IMR-90 (cell line): ENCODE data around the gene ACYP2. TPM values are rescaled to one million over a fixed set of nuclear protein-coding genes. Genes with fewer than 3 reads are reported as not detected.

Source experiments
- ATAC-seq: fragments of 200-7000 bp; cut with Tn5 transposase; 2 replicates; pipeline ENCODE4 v1.9.1; 2020; ENCODE audit warnings: low read depth, mild to moderate bottlenecking, moderate library complexity
- BruUV-seq: library from RNA; stranded (reverse); fragments of 400-500 nt; replicated peaks from 2 replicates; lab custom pipeline; 2021; lab: Mats Ljungman, UMichigan
- CTCF ChIA-PET: fragments of 300-600 bp; formaldehyde crosslinking; extraction: SDS; loops from one replicate; lab custom pipeline; 2021; ENCODE audit warnings: antibody characterized with exemption; lab: Yijun Ruan, JAX
- POLR2A ChIA-PET: fragments of 300-600 bp; sonication (Branson Sonifier 250); formaldehyde crosslinking; loops from one replicate; lab custom pipeline; 2022; ENCODE audit warnings: antibody characterized with exemption; ENCODE audit not compliant: unreplicated experiment; lab: Charles Lee
- DNase-seq: peaks from one replicate; pipeline ENCODE4 v3.0.0; 2013
- H2AFZ ChIP-seq: replicated peaks from 2 replicates; pipeline ENCODE3; 2013; ENCODE audit warnings: low read length, mild to moderate bottlenecking; ENCODE audit not compliant: poor library complexity
- H2AK5ac ChIP-seq: 2 replicates; pipeline ENCODE4 v1.6.1; 2013; ENCODE audit warnings: low read depth, low read length, inconsistent platforms
- H2AK9ac ChIP-seq: replicated peaks from 2 replicates; pipeline ENCODE3; 2013; ENCODE audit warnings: mild to moderate bottlenecking, low read depth, low read length, moderate library complexity; ENCODE audit not compliant: poor library complexity
- H2BK120ac ChIP-seq: 2 replicates; pipeline ENCODE4 v1.6.1; 2013; ENCODE audit warnings: low read depth, low read length, inconsistent platforms
- H2BK15ac ChIP-seq: 3 replicates; pipeline ENCODE4 v1.6.1; 2013; ENCODE audit warnings: low read depth, low read length, inconsistent platforms
- H2BK20ac ChIP-seq: 2 replicates; pipeline ENCODE4 v1.6.1; 2013; ENCODE audit warnings: low read depth, mild to moderate bottlenecking, inconsistent platforms, low read length, moderate library complexity
- H2BK5ac ChIP-seq: 2 replicates; pipeline ENCODE4 v1.6.1; 2013; ENCODE audit warnings: mild to moderate bottlenecking, low read depth, low read length, inconsistent platforms; ENCODE audit not compliant: poor library complexity, severe bottlenecking
- H3K14ac ChIP-seq: replicated peaks from 2 replicates; pipeline ENCODE4 v1.6.1; 2013; ENCODE audit warnings: low read depth, low read length, inconsistent platforms
- H3K18ac ChIP-seq: 2 replicates; pipeline ENCODE4 v1.6.1; 2013; ENCODE audit warnings: low read depth, low read length, control low read depth
- H3K23ac ChIP-seq: 2 replicates; pipeline ENCODE4 v1.6.1; 2013; ENCODE audit warnings: low read depth, low read length, inconsistent platforms
- H3K27ac ChIP-seq: 2 replicates; pipeline ENCODE4 v1.5.1; 2013; ENCODE audit warnings: mild to moderate bottlenecking, control low read depth, low read length; ENCODE audit not compliant: insufficient read depth
- H3K27me3 ChIP-seq: 2 replicates; pipeline ENCODE4 v1.6.1; 2013; ENCODE audit warnings: low read length; ENCODE audit not compliant: control insufficient read depth, insufficient read depth
- H3K36me3 ChIP-seq: 2 replicates; pipeline ENCODE4 v1.6.1; 2013; ENCODE audit warnings: low read length, mixed read lengths; ENCODE audit not compliant: control insufficient read depth, insufficient read depth
- H3K4ac ChIP-seq: 2 replicates; pipeline ENCODE4 v1.6.1; 2013; ENCODE audit warnings: low read depth, low read length, inconsistent platforms
- H3K4me1 ChIP-seq: 2 replicates; pipeline ENCODE4 v1.6.1; 2013; ENCODE audit warnings: low read length, mixed read lengths; ENCODE audit not compliant: control insufficient read depth, insufficient read depth
- H3K4me2 ChIP-seq: 2 replicates; pipeline ENCODE4 v1.6.1; 2013; ENCODE audit warnings: low read depth, mild to moderate bottlenecking, control low read depth, low read length, moderate library complexity
- H3K4me3 ChIP-seq: 2 replicates; pipeline ENCODE4 v1.5.1; 2013; ENCODE audit warnings: low read depth, mild to moderate bottlenecking, control low read depth, low read length, moderate library complexity; ENCODE audit not compliant: insufficient read depth
- H3K56ac ChIP-seq: 2 replicates; pipeline ENCODE4 v1.6.1; 2013; ENCODE audit warnings: low read length, inconsistent platforms; ENCODE audit not compliant: insufficient read depth; ENCODE audit errors: extremely low read depth
- H3K79me1 ChIP-seq, 2 experiments: 2 replicates each; pipeline ENCODE4 v1.6.1; 2013; ENCODE audit warnings: low read length in 2 of 2, inconsistent platforms in 1 of 2, low read depth in 1 of 2
- H3K9ac ChIP-seq: 2 replicates; pipeline ENCODE4 v1.6.1; 2013; ENCODE audit warnings: low read depth, low read length, control low read depth
- H3K9me1 ChIP-seq: 2 replicates; pipeline ENCODE4 v1.6.1; 2013; ENCODE audit warnings: low read length, inconsistent platforms; ENCODE audit not compliant: insufficient read depth
- H3K9me3 ChIP-seq: 2 replicates; pipeline ENCODE4 v1.6.1; 2013; ENCODE audit warnings: low read length; ENCODE audit not compliant: control insufficient read depth, insufficient read depth
- H4K20me1 ChIP-seq: 2 replicates; pipeline ENCODE4 v1.6.1; 2013; ENCODE audit warnings: low read length, inconsistent platforms; ENCODE audit not compliant: insufficient read depth
- H4K5ac ChIP-seq: 2 replicates; pipeline ENCODE4 v1.6.1; 2013; ENCODE audit warnings: mild to moderate bottlenecking, low read depth, low read length, control low read depth
- H4K8ac ChIP-seq, 2 experiments: 2 replicates each; pipeline ENCODE4 v1.6.1; 2013; ENCODE audit warnings: low read depth in 2 of 2, low read length in 2 of 2, control low read depth in 1 of 2, inconsistent platforms in 1 of 2
- H4K91ac ChIP-seq: 2 replicates; pipeline ENCODE4 v1.6.1; 2013; ENCODE audit warnings: low read depth, low read length, inconsistent platforms; ENCODE audit not compliant: insufficient read depth
- CEBPB ChIP-seq: IDR thresholded peaks from 2 replicates; pipeline ENCODE4 v1.6.1; 2012; ENCODE audit warnings: low read depth, low read length, improper control_type of control experiment
- CHD1 ChIP-seq: IDR thresholded peaks from 2 replicates; pipeline ENCODE4 v1.6.1; 2012; ENCODE audit warnings: low read depth, low read length, improper control_type of control experiment
- CTCF ChIP-seq: conservative IDR thresholded peaks from 2 replicates; pipeline ENCODE4 v1.5.1; 2012; ENCODE audit warnings: mild to moderate bottlenecking, low read depth, low read length, improper control_type of control experiment
- FOS ChIP-seq: fragments of 150-350 bp; IDR thresholded peaks from 2 replicates; pipeline ENCODE4 v1.6.1; 2016; ENCODE audit warnings: low read depth, low read length
- MAZ ChIP-seq: IDR thresholded peaks from 2 replicates; pipeline ENCODE4 v1.6.1; 2012; ENCODE audit warnings: low read depth, mild to moderate bottlenecking, low read length, improper control_type of control experiment, moderate library complexity, borderline replicate concordance
- POLR2A ChIP-seq: IDR thresholded peaks from 2 replicates; pipeline ENCODE4 v1.6.1; 2012; ENCODE audit warnings: mild to moderate bottlenecking, low read depth, low read length
- RCOR1 ChIP-seq: IDR thresholded peaks from 2 replicates; pipeline ENCODE4 v1.6.1; 2012; ENCODE audit warnings: mild to moderate bottlenecking, low read length, improper control_type of control experiment; ENCODE audit not compliant: insufficient replicate concordance
- WGBS, 2 experiments: methylation state at CpG; one replicate each; pipeline versions ENCODE4 v1.1.5 to v1.1.7; 2013; ENCODE audit warnings: missing lambda C conversion rate in 2 of 2; ENCODE audit not compliant: insufficient read length in 1 of 2; ENCODE audit errors: extremely low coverage in 2 of 2; 5-methylcytosine and 5-hydroxymethylcytosine counted together
- dilution Hi-C: fragments of 300-500 bp; cut with HindIII; formaldehyde crosslinking; loops from one replicate; pipeline ENCODE4 v1.14.3; 2018; ENCODE audit warnings: low sequenced_read_pairs; ENCODE audit not compliant: unreplicated experiment
- in situ Hi-C: fragments of 300-500 bp; cut with MboI; formaldehyde crosslinking; loops from 3 replicates; pipeline ENCODE4 v1.14.3; 2019; ENCODE audit warnings: low sequenced_read_pairs, inconsistent platforms, mixed read lengths
- intact Hi-C: fragments of 100-400 bp; cut with micrococcal nuclease; formaldehyde crosslinking; loops from 2 replicates; pipeline ENCODE4 v1.10.0; 2022
- polyA plus RNA-seq, 3 experiments: library from polyadenylated mRNA; depleted of rRNA; stranded (reverse); fragments of >200 nt; gene quantifications; 2 replicates each; pipeline ENCODE4 v1.2.3, GENCODE V29; 2012; ENCODE audit warnings: low replicate concordance in 1 of 3
- total RNA-seq: library from RNA; depleted of rRNA; stranded (reverse); fragments of >200 nt; gene quantifications from 2 replicates; pipeline ENCODE4 v1.2.3, GENCODE V29; 2012

Gene ACYP2
- total and polyA plus RNA-seq, 2 of the 4 experiments (the other 2 are of a cell fraction) = 3.9 to 7.4 TPM

GRCh38 chr2:54194761-54195750 is 79.6 kb downstream of the ACYP2 start:
- Histone ChIP-seq H3K4me3 (no peak overlapping the region), H3K14ac (no peak overlapping the region), H2BK15ac (no peak overlapping the region), H3K4ac (no peak overlapping the region), H3K56ac (no peak overlapping the region), H3K79me1 (no peaks in the 10 kb centered on the region), H3K36me3 (no peaks in the 10 kb centered on the region), H2BK5ac (no peak overlapping the region), H4K20me1 (no peaks in the 10 kb centered on the region), H3K23ac (no peak overlapping the region), H3K18ac (no peak overlapping the region), H3K9me3 (no peaks in the 10 kb centered on the region), H3K9me1 (no peaks in the 10 kb centered on the region), H3K4me1 (no peaks in the 10 kb centered on the region), H4K5ac (no peak overlapping the region), H4K8ac (no peak overlapping the region), H3K4me2 (no peak overlapping the region), H3K27me3 (no peaks in the 10 kb centered on the region), H2AFZ (no peak overlapping the region), H2BK120ac (no peak overlapping the region), H2AK5ac (no peak overlapping the region), H3K9ac (no peak overlapping the region), H3K27ac (no peak overlapping the region), H2BK20ac (no peak overlapping the region), H2AK9ac (no peak overlapping the region), H4K91ac (no peak overlapping the region)
- ATAC-seq (no peak), DNase-seq (no peak)
- intact Hi-C loops (no loop called here), dilution Hi-C loops (no loop called here), in situ Hi-C loops (no loop called here)
- TF ChIP-seq CEBPB (no peak), RCOR1 (no peak), MAZ (no peak), POLR2A (no peak), CTCF (no peak), CHD1 (no peak), FOS (no peak)
- 80% methylated on average over 1 of the region's 8 CpGs; no CpG with 5 or more reads in 1 of the 2 experiments for WGBS, 2 experiments
- BruUV-seq = no TSS peak
- ChIA-PET POLR2A (no interaction called here), CTCF (interaction anchor here (0.5 kb wide), 1 partner anchor 303 kb away, joined by 3 read pairs; no protein-coding TSS in a partner anchor)
